ENCODE results near the gene PRAMEF12. TPM values are rescaled to one million over a fixed set of nuclear protein-coding genes. Genes with fewer than 3 reads are reported as not detected.

PRAMEF12 gene
- total RNA-seq, 1 donor from 2014 or later, result not detected

- no peak for TF ChIP-seq CTCF (IDR thresholded peaks at IDR 0.05)
- peaks cover 12% of the 10 kb centered on the region for H3K9me3 Mint-ChIP-seq
- H3K27ac Mint-ChIP-seq, result no peak overlapping the region
- no peaks in the 10 kb centered on the region for H3K4me1 Mint-ChIP-seq
- ATAC-seq (ENCODE audit: low read depth) (no peak), DNase-seq (no peak)
- no peak overlapping the region for H3K4me3 Mint-ChIP-seq
- peaks cover 9% of the 10 kb centered on the region for H3K27me3 Mint-ChIP-seq
- ChIA-PET POLR2A (no interaction called here), CTCF (no interaction called here)
- intact Hi-C loops (cut with micrococcal nuclease), result no loop called here
- H3K36me3 Mint-ChIP-seq (ENCODE audit: low read depth), result no peaks in the 10 kb centered on the region
Observed at GRCh38 chr1:12754738-12755137, 18.8 kb upstream of the PRAMEF12 start.

DNA sequence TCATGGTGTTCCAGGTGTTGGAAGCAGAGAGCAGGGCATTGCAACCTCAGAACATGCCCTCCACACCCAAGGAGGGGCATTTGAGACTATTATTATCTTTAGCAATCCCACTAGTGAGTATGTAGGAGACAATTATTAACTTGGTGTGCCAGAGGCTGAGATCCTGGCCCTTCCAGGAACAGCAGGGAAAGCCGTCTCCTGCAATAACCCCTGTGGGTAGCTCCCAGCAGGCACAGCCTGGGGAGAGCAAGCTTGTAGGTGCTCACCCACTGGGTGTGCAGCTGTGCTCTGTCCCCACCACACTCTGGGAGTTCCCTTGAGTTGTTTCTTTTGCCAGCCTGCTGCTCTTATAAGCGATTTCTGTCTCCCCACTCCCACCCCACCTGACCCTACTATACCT is 17.3 kb upstream of the PRAMEF12 start:
- Mint-ChIP-seq H3K27ac (no peak overlapping the region), H3K36me3 (ENCODE audit: low read depth) (no peaks in the 10 kb centered on the region), H3K4me1 (no peaks in the 10 kb centered on the region), H3K9me3 (no peaks in the 10 kb centered on the region), H3K27me3 (peaks cover 12% of the 10 kb centered on the region), H3K4me3 (no peak overlapping the region)
- DNase-seq (no peak), ATAC-seq (ENCODE audit: low read depth) (no peak)
- intact Hi-C loops (cut with micrococcal nuclease), result no loop called here
- ChIA-PET POLR2A (no interaction called here), CTCF (no interaction called here)
- TF ChIP-seq CTCF (IDR thresholded peaks at IDR 0.05), result no peak

- H3K9me3 Mint-ChIP-seq, result no peaks in the 10 kb centered on the region
- H3K36me3 Mint-ChIP-seq (ENCODE audit: low read depth), result no peaks in the 10 kb centered on the region
- ChIA-PET CTCF (no interaction called here), POLR2A (no interaction called here)
- TF ChIP-seq CTCF (IDR thresholded peaks at IDR 0.05), result no peak
- DNase-seq (no peak), ATAC-seq (ENCODE audit: low read depth) (no peak)
- no peak overlapping the region for H3K27ac Mint-ChIP-seq
- H3K27me3 Mint-ChIP-seq, result peaks cover 12% of the 10 kb centered on the region
- no peak overlapping the region for H3K4me3 Mint-ChIP-seq
- no peaks in the 10 kb centered on the region for H3K4me1 Mint-ChIP-seq
- intact Hi-C loops (cut with micrococcal nuclease), result no loop called here
Observed at GRCh38 chr1:12756768-12757413, 16.6 kb upstream of the PRAMEF12 start.

- no peak overlapping the region for H3K4me3 Mint-ChIP-seq
- H3K27ac Mint-ChIP-seq, result no peak overlapping the region
- no peak for DNase-seq
- ATAC-seq (ENCODE audit: low read depth), result no peak
- ChIA-PET POLR2A (no interaction called here), CTCF (no interaction called here)
- H3K9me3 Mint-ChIP-seq, result no peaks in the 10 kb centered on the region
- no peaks in the 10 kb centered on the region for H3K36me3 Mint-ChIP-seq (ENCODE audit: low read depth)
- no peak for TF ChIP-seq CTCF (IDR thresholded peaks at IDR 0.05)
- no peaks in the 10 kb centered on the region for H3K4me1 Mint-ChIP-seq
- H3K27me3 Mint-ChIP-seq, result peaks cover 12% of the 10 kb centered on the region
- intact Hi-C loops (cut with micrococcal nuclease), result no loop called here
Observed at GRCh38 chr1:12757836-12758235, 15.7 kb upstream of the PRAMEF12 start.

- intact Hi-C loops (cut with micrococcal nuclease), result no loop called here
- no peak overlapping the region for H3K27ac Mint-ChIP-seq
- no peaks in the 10 kb centered on the region for H3K4me1 Mint-ChIP-seq
- peaks cover 9% of the 10 kb centered on the region for H3K27me3 Mint-ChIP-seq
- no peak for TF ChIP-seq CTCF (IDR thresholded peaks at IDR 0.05)
- H3K36me3 Mint-ChIP-seq (ENCODE audit: low read depth), result no peaks in the 10 kb centered on the region
- no peak overlapping the region for H3K4me3 Mint-ChIP-seq
- ATAC-seq (ENCODE audit: low read depth) (no peak), DNase-seq (no peak)
- POLR2A ChIA-PET, result no interaction called here
- CTCF ChIA-PET, result interaction anchor here (1.4 kb wide), 1 partner anchor 16 kb away, joined by 3 read pairs; no protein-coding TSS in a partner anchor
- no peaks in the 10 kb centered on the region for H3K9me3 Mint-ChIP-seq
Observed at GRCh38 chr1:12760256-12760795, 13.2 kb upstream of the PRAMEF12 start.

All from activated B cell treated with CpG ODN at 0.5 μM for 24 hours (primary cell).